Ishikawa (cell line): ENCODE data around the gene INKA1.

Experiments used
- CEBPB ChIP-seq: IDR thresholded peaks from 2 replicates; pipeline ENCODE4 v1.6.1; 2012
- CREB1 ChIP-seq: IDR thresholded peaks from 2 replicates; pipeline ENCODE4 v1.6.1; 2012; ENCODE audit warnings: low read depth
- EGR1 ChIP-seq: IDR thresholded peaks from 2 replicates; pipeline ENCODE4 v1.6.1; 2012
- EP300 ChIP-seq: IDR thresholded peaks from 2 replicates; pipeline ENCODE4 v1.6.1; 2012; ENCODE audit warnings: borderline replicate concordance
- FOXM1 ChIP-seq: IDR thresholded peaks from 2 replicates; pipeline ENCODE4 v1.6.1; 2012; ENCODE audit warnings: low read depth, borderline replicate concordance
- NFIC ChIP-seq: IDR thresholded peaks from 2 replicates; pipeline ENCODE4 v1.6.1; 2012
- RAD21 ChIP-seq: IDR thresholded peaks from 2 replicates; pipeline ENCODE4 v1.6.1; 2012; ENCODE audit warnings: low read depth
- TAF1 ChIP-seq: IDR thresholded peaks from 2 replicates; pipeline ENCODE4 v1.6.1; 2012; ENCODE audit warnings: low read depth, mild to moderate bottlenecking
- TCF12 ChIP-seq: IDR thresholded peaks from 2 replicates; pipeline ENCODE4 v1.6.1; 2012; ENCODE audit warnings: low read depth
- TEAD4 ChIP-seq: IDR thresholded peaks from 2 replicates; pipeline ENCODE4 v1.6.1; 2012
- YY1 ChIP-seq: IDR thresholded peaks from 2 replicates; pipeline ENCODE4 v1.6.1; 2012; ENCODE audit warnings: low read depth
- ZBTB7A ChIP-seq: IDR thresholded peaks from 2 replicates; pipeline ENCODE4 v1.6.1; 2012; ENCODE audit warnings: low read depth
- TF ChIP-seq, protein P1 (sequence below): IDR thresholded peaks from 2 replicates; pipeline ENCODE4 v1.6.1; 2012
- TF ChIP-seq, protein P2 (sequence below): IDR thresholded peaks from 2 replicates; pipeline ENCODE4 v1.6.1; 2012; ENCODE audit warnings: low read depth, mild to moderate bottlenecking
- TF ChIP-seq, protein P3 (sequence below): IDR thresholded peaks from 2 replicates; pipeline ENCODE4 v1.6.1; 2012

Gene INKA1

DNA sequence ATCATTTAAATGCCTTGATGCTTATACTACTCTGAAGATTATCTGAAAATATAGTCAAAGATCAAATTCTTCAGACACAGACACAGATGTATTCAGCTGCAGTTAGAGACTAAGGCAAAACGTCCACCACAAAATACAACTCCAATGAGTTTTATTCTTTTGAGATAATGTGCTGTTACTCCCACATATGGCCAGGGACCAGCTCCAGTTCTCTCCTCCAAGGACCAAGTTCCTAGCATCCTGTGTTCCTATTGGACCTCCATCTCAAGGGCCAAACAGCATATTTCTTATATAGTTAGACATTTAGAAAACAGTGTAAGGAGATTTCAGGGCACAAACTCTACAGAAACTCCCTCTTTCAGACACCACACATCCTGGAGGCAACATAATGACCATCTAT lies 43.8 kb upstream of the INKA1 start:
- TF ChIP-seq CEBPB: no peak
- TF ChIP-seq, protein P1, sequence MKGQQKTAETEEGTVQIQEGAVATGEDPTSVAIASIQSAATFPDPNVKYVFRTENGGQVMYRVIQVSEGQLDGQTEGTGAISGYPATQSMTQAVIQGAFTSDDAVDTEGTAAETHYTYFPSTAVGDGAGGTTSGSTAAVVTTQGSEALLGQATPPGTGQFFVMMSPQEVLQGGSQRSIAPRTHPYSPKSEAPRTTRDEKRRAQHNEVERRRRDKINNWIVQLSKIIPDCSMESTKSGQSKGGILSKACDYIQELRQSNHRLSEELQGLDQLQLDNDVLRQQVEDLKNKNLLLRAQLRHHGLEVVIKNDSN: no peak
- no peak for TF ChIP-seq YY1
- TF ChIP-seq RAD21: no peak
- TF ChIP-seq TCF12: no peak
- TF ChIP-seq EP300: no peak
- no peak for TF ChIP-seq TEAD4
- TF ChIP-seq, protein P2, sequence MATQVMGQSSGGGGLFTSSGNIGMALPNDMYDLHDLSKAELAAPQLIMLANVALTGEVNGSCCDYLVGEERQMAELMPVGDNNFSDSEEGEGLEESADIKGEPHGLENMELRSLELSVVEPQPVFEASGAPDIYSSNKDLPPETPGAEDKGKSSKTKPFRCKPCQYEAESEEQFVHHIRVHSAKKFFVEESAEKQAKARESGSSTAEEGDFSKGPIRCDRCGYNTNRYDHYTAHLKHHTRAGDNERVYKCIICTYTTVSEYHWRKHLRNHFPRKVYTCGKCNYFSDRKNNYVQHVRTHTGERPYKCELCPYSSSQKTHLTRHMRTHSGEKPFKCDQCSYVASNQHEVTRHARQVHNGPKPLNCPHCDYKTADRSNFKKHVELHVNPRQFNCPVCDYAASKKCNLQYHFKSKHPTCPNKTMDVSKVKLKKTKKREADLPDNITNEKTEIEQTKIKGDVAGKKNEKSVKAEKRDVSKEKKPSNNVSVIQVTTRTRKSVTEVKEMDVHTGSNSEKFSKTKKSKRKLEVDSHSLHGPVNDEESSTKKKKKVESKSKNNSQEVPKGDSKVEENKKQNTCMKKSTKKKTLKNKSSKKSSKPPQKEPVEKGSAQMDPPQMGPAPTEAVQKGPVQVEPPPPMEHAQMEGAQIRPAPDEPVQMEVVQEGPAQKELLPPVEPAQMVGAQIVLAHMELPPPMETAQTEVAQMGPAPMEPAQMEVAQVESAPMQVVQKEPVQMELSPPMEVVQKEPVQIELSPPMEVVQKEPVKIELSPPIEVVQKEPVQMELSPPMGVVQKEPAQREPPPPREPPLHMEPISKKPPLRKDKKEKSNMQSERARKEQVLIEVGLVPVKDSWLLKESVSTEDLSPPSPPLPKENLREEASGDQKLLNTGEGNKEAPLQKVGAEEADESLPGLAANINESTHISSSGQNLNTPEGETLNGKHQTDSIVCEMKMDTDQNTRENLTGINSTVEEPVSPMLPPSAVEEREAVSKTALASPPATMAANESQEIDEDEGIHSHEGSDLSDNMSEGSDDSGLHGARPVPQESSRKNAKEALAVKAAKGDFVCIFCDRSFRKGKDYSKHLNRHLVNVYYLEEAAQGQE: no peak
- TF ChIP-seq NFIC: no peak
- TF ChIP-seq CREB1: no peak
- TF ChIP-seq FOXM1: no peak
- no peak for TF ChIP-seq ZBTB7A
- TF ChIP-seq TAF1: no peak
- TF ChIP-seq EGR1: no peak
- TF ChIP-seq, protein P3, sequence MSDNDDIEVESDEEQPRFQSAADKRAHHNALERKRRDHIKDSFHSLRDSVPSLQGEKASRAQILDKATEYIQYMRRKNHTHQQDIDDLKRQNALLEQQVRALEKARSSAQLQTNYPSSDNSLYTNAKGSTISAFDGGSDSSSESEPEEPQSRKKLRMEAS: no peak

DNA sequence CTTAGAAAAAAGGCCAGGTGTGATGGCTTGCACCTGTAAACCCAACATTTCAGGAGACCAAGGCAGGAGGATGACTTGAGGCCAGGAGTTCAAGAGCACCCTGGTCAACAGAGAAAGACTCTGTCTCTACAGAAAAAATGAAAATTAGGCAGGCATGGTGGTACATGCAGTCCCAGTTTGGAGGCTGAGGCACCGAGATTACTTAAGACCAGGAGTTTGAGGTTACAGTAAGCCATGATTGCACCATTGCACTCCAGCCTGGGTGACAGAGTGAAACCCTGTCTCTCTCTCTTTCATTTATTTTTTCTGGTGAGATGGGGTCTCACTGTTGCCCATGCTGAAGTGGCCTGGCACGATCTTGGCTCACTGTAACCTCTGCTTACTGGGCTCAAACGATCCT lies 41.4 kb upstream of the INKA1 start:
- TF ChIP-seq FOXM1 (no peak), NFIC (no peak), EP300 (no peak), YY1 (no peak), TAF1 (no peak), CEBPB (no peak), ZBTB7A (no peak), TEAD4 (no peak), TCF12 (no peak), EGR1 (no peak), RAD21 (no peak), CREB1 (no peak)
- TF ChIP-seq, protein P2: no peak
- TF ChIP-seq, protein P3: no peak
- TF ChIP-seq, protein P1: no peak

DNA sequence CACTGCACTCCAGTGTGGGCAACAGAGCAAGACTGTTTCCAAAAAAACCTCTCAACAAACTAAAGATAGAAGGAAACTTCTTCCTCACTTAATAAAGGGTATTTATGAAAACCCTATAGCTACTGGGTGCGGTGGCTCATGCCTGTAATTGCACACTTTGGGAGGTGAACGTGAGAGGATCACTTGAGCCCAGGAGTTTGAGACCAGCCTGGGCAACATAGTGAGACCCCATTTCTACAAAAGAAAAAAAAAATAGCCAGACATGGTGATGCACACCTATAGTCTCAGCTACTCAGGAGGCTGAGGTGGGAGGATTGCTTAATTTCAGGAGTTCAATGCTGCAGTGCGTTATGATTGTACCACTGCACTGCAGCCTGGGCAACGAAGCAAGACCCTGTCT lies 39.1 kb upstream of the INKA1 start:
- TF ChIP-seq TCF12: no peak
- TF ChIP-seq TAF1: no peak
- TF ChIP-seq RAD21: no peak
- TF ChIP-seq NFIC: no peak
- TF ChIP-seq CEBPB: no peak
- TF ChIP-seq, protein P3: no peak
- TF ChIP-seq, protein P2: no peak
- TF ChIP-seq, protein P1: no peak
- no peak for TF ChIP-seq TEAD4
- no peak for TF ChIP-seq EGR1
- no peak for TF ChIP-seq CREB1
- no peak for TF ChIP-seq EP300
- no peak for TF ChIP-seq YY1
